Prostate gland (tissue), 2 donors: ENCODE results near the gene C19orf85.

Experiments used
- POLR2A ChIP-seq: fragments of 450-650 bp; IDR thresholded peaks from one replicate; pipeline ENCODE4 v1.6.1; 2016; ENCODE audit warnings: antibody characterized with exemption, mild to moderate bottlenecking
- POLR2AphosphoS5 ChIP-seq: sonication (generic); formaldehyde crosslinking; IDR thresholded peaks from one replicate; pipeline ENCODE4 v1.6.1; 2017; ENCODE audit warnings: antibody characterized with exemption
- TF ChIP-seq, protein P1 (sequence below), 4 experiments: fragments of 200-600 bp in 2 of 4; fragments of 450-650 bp in 2 of 4; sonication (generic) in 2 of 4; IDR thresholded peaks; 1 replicate in 3 of 4; 2 replicates in 1 of 4; pipeline ENCODE4 v1.5.1; 2016 to 2019; ENCODE audit warnings: antibody characterized with exemption in 4 of 4, mild to moderate bottlenecking in 2 of 4, moderate library complexity in 2 of 4

GRCh38 chr19:55502197-55502952 lies 37.8 kb upstream of the C19orf85 start:
- TF ChIP-seq, protein P1, sequence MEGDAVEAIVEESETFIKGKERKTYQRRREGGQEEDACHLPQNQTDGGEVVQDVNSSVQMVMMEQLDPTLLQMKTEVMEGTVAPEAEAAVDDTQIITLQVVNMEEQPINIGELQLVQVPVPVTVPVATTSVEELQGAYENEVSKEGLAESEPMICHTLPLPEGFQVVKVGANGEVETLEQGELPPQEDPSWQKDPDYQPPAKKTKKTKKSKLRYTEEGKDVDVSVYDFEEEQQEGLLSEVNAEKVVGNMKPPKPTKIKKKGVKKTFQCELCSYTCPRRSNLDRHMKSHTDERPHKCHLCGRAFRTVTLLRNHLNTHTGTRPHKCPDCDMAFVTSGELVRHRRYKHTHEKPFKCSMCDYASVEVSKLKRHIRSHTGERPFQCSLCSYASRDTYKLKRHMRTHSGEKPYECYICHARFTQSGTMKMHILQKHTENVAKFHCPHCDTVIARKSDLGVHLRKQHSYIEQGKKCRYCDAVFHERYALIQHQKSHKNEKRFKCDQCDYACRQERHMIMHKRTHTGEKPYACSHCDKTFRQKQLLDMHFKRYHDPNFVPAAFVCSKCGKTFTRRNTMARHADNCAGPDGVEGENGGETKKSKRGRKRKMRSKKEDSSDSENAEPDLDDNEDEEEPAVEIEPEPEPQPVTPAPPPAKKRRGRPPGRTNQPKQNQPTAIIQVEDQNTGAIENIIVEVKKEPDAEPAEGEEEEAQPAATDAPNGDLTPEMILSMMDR (IDR thresholded peaks at IDR 0.05), result no peak
- TF ChIP-seq POLR2A, result no peak
- no peak for TF ChIP-seq POLR2AphosphoS5
